Measurements from ENCODE around the gene WDR93.

WDR93 gene

GRCh38 chr15:89749951-89750559, 59.4 kb downstream of the WDR93 start:
- no peak for DNase-seq

DNA sequence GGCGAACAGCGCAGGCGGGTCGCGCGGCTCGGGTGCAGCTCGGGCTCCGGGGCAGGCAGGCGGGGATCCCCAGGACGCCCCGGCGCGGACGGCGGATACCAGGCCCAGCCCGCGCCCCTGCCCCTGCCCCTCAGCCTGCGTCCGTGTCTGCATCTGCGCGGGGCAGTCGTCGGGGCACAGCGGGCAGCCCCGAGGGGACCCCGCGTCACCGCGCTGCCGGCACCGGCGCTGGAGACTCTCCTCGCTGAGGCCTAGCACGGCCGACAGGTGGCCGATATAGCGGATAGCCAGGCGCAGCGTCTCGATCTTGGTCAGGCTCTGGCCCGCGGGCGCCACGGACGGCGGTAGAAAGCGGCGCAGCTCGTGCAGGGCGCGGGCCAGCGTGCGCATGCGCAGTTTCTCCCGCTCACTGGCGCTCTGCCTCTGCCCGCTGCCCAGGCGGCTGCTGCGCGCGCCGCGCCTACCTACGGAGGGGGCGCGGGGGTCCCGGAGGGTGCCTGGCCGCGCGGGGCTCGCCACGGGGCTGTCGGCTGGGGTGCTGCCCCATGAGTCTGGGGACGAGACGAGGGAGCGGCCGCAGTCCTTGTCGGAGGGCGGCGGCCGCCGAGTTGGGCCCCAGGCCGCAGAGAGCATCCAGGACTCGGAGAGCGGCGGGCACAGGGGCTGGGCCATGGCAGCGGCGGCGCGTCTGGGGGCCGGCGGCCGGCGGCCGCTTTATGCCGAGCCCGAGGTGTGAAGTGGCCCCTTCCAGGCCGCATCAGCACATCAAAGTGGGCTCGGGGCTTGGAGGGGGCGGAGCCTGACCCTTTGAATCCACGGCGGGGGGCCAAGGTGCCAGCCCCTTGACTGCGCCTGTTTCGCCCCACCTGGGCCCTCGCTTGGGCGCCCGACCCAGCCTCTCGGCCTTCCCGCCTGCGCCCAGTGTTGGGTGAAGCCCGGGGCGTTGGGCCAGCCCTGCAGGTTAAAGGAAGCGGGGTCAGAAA, 60.2 kb downstream of the WDR93 start, which contains the start of gene MESP1:
Gene MESP1 (minus strand): TSS at position 690 of the 983 bp plus-strand sequence. CDS start 18 bp downstream, at position 672.
- peak; percentile 91 to 92 for DNase-seq

- no peak for DNase-seq
Observed at GRCh38 chr15:89751748-89752147, 61.1 kb downstream of the WDR93 start.

GRCh38 chr15:89753855-89754254, 63.2 kb downstream of the WDR93 start:
- no peak for DNase-seq

GRCh38 chr15:89754361-89755154, 63.9 kb downstream of the WDR93 start:
- DNase-seq: no peak

DNA sequence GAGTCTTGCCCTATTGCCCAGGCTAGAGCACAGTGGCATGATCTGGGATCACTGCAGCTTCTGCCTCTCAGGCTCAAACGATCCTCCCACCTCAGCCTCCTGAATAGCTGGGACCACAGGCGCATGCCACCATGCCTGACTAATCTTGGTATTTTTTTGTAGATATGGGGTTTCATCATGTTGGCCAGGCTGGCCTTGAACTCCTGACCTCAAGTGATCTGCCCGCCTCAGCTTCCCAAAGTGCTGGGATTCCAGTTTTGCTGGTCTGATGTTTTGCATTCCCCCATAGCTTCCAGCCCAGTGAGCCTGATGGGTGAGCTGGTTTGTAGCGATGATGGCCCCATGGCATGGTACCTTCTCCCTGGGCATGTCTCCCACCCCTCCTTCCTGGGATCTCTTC, 65.1 kb downstream of the WDR93 start:
- no peak for DNase-seq

- no peak for DNase-seq
Observed at GRCh38 chr15:89756897-89757296, 66.3 kb downstream of the WDR93 start.

DNA sequence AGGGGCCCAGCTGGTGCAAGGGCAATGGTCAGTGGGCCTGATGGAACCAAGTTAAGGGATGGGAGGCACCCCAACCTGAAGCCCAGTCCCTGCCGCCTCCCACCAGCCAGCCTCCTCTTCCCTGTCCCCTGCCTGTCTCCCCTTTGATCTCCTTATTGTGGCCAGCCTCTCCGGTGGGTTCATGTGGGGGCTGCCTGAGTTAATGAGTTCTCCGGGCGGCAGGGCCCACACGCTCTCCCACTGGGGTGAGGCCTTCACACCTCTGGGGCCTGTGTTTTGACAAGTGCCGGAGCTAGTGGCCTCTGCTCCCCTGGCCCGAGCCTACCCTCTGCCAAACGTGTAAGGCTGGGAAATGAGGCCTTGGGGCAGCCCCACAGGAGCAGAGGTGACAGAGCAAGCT, 67.7 kb downstream of the WDR93 start:
- no peak for DNase-seq

- no peak for DNase-seq
Observed at GRCh38 chr15:89758981-89759380, 68.4 kb downstream of the WDR93 start.

GRCh38 chr15:89759835-89760234, 69.2 kb downstream of the WDR93 start:
- no peak for DNase-seq

GRCh38 chr15:89760303-89761008, 69.8 kb downstream of the WDR93 start:
- peak; percentile 63 to 65 for DNase-seq

GRCh38 chr15:89761009-89761831, 70.6 kb downstream of the WDR93 start:
- DNase-seq: no peak

- DNase-seq: no peak
Observed at GRCh38 chr15:89761929-89762328, 71.3 kb downstream of the WDR93 start.

DNA sequence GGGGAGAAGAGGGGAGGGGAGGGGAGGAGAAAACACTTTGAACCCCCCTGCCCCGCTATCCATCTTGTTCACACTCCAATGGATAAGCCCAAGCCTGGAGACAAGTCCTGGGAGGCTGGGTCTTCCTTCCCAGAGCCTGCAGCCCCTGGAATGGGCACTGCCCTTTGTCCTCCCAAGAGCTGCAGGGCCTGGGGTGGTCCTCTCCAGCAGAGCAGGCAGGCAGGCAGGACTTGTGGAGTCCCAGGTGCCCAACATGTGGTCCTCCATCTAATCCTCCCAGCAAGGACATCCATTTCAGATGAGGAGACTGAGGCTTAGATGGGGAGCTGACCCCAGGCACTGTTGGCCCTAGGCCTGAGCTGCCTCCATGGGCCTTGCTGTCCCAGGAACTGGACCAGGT, 75.1 kb downstream of the WDR93 start:
- DNase-seq: no peak

DNA sequence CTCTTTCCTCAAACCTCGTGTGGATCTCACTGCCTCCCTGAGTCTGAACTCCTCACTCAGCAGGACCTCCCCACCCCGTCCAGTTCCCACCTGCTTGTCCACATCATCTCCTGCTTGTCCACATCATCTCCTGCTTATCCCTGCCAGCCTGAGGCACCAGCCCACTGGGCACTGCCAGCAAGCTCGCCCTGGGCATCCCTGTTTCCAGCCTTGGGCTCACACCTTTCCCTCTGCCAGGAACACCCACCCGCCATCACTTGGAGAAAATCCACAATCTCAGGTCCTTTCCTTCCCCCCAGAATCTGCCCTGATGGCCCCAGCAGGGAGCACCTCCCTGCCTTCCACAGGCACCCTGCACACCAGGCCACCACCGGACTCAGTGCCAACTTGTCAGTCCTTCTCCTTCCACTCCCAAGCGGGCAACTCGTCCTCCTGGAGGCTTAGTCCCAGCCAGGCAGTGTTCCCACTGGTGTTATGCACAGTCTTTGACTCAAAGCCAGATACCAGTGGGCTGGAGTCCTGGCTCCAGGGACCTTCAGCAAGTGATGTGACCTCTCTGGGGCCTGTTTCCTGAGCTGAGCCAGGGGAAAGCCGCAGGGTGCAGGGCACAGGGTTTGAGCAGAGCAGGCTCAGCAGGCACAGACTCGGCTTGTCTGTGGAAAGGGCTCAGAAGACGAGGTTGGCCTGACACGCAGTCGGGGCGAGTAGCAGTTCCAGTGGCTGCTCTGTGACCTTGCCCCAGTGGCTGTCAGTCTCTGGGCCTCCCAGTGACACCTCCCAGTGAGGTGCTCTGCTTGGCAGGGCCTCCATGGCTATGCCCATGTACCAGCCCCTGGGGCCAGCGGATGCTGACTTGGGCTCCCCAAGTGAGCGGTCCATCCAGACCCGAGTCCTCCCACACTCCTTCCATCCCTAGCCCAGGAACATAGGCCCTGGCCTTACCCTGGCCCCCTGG, 76.0 kb downstream of the WDR93 start:
- DNase-seq: no peak

DNA sequence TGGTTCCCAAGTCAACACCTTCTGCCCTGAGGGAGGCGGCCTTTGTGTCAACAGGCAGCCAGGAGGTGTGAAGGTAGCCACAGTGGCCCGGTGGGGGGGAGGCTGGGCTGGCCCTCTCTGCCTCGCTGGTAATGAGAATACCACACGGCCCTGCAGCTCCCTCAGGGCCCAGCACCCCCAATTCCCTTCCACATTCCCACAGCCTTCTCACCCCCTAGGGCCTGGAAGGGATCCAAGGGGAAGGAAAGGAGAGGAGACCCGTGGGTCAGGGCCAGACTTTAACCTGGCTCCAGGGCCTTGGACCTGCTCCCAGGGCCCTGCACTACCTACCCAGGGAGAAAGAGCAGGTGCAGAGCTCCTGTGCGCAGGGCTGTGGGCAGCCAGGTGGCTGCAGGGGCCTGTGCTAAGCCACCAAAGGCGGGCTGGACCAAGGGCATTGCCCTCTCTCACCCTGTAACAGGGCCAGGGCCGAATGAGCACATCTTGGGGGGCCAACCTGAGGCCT, 76.9 kb downstream of the WDR93 start:
- no peak for DNase-seq

GRCh38 chr15:89768071-89768500, 77.5 kb downstream of the WDR93 start:
- DNase-seq: no peak

GRCh38 chr15:89769366-89769765, 78.8 kb downstream of the WDR93 start:
- no peak for DNase-seq

- no peak for DNase-seq
Observed at GRCh38 chr15:89770041-89770440, 79.4 kb downstream of the WDR93 start.

DNA sequence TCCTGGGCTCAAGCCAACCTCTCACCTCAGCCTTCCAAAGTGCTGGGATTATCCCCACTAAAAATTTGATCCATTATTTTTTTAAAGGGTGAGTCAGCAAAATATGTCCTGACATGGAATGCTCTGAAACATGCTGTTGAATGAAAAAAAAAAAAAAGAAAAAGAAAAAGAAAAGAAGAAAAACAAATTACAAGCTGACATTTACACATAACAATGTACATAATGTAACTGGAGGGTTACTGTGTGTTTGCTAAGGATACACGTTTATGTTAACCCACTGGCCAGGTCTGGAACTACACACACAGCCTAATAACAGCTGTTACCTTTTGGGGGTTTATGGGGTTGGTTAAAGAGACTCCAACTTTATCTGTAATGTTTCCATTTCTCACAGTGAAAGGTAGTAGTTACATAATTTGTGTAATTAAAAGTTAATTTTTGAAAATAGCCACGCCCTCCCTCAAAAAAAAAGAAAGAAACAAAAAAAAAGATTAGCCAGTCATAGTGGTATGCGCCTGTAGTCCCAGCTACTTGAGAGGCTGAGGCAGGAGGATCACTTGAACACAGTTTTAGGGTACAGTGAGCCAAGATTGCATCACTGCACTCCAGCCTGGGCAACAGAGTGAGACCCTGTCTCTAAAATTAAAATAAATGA, 82.4 kb downstream of the WDR93 start:
- DNase-seq: no peak
